CD4-positive, alpha-beta T cell treated with Interferon gamma for 1 hour (primary cell): ENCODE data around the gene ABLIM3.
"Not testable (repeated sequence)": the region's sequence is repeated elsewhere in the genome, so short reads cannot be mapped to it uniquely, and the experiment has no call there.

Experiments used
- DNase-seq: peaks from one replicate; pipeline ENCODE4 v3.0.0-alpha.2; 2020

The ABLIM3 gene

DNA sequence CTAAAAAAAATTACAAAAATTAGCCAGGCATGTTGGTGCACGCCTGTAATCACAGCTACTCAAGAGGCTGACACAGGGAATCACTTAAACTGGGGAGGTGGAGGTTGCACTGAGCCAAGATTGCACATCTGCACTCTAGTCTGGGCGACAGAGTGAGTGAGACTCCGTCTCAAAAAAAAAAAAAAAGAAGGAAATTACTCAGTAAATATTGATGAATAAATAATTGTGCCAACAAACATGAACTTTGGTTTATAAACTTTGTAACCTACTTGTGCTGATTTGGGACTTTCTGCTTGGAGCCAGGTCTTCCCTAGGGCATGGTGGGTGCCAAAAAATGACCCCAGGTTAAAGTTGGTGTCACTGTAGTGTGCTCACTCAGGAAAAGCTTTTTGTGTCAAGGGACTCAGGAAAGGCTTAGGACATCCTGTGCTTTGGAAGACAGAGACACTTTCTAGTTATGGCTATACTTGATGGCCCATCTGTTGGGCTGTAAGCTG, 19.0 kb downstream of the ABLIM3 start:
- DNase-seq: no peak

DNA sequence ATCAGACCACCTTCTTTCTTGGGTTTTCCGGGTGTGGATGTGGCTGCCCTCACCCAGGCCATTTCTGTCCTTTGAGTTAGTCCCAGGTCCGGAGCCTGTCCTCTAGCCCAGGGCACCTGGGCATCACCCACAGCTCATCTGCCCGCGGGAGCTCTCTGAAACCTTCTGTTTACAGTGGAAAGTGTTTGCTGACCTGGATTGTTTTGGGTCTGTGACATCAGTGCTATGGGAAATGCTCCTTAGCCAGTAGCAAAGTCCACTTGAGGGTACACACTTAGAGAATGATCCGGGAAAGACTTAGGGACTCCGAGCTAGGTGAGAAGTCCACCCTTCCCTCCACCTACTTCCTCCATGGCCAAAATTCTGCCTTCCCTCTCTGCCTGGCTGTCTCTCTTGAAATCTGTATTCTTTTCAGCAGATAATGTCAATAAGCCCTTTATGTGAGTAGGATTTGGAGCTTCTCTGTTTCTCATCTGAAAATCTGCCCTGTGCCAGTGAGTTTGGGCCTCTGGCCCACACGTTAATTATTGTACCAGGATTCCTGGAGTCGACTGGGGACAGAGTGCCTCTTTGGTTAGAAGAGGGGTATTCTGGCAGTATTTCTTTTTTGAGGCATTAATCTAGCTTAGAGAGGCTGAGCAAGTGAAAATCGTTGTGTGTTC, 19.9 kb downstream of the ABLIM3 start:
- no peak for DNase-seq

DNA sequence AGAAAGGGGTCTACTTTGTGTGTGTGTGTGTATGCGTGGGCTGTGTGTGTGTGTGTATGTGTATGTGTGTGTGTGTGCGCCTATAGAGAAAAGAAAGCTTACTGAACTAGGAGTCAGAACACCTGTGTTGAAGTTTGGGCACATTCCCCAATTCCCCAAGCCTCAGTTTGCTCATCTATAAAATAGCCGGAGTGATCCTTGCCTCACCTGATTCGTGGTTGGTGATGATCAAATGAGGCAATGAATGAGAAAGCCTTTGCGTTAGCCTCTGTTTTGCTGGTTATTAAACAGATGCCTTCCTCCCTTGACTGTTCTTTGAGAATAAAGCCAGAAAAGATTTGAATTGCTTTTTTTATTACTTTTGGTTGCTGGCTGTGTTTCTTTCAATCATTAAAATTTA, 20.6 kb downstream of the ABLIM3 start:
- DNase-seq: no peak

DNA sequence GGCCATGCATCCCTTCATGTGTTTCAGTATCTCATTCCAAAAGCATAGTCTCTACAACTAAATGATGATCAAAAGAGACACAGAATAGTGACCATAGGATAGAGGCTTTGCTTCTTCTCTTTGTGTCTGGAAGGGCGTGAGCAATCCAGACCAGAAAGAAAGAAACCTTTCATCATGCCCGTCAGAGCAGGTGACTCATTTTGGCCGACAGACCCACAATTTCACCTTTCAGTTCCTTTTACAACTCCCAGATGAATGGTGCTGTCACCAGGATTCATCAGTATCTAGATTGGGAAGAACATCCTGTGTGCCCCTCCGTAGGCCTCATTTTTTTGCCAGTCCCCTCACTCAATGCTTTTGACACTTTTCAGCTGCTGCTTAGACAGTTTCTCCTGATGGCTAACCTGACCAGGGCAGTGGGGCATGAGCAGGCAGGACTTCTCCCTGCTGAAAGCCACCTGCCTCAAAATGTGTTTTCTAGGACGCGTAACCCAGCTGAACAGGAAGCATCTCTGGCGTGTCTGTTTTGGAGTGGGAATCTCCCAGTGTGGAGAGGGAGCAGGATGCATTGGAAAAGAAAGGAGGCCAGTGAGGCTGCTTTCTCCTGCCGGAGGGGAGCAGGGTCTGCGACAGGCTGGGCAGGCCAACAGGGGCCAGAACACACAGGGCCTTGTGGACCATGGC, 21.2 kb downstream of the ABLIM3 start:
- no peak for DNase-seq

DNA sequence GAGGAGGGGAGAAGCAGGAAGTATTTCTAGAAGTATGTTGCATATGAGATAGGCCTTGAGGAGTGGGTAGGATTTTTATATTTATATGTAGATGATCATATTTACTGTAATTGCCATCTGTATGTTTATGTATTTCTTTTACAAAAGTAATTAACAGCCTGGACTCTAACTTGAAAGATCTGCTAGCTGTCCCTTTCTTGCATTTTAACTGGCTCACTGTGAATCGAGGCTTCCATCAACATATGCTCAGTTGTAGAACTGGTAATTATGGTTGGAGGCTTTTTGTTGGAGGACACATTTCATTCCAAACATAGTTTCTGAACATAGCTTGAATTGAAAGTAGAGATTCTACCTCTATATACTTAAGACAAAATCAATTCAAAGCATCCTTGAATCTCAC, 23.4 kb downstream of the ABLIM3 start:
- no peak for DNase-seq

DNA sequence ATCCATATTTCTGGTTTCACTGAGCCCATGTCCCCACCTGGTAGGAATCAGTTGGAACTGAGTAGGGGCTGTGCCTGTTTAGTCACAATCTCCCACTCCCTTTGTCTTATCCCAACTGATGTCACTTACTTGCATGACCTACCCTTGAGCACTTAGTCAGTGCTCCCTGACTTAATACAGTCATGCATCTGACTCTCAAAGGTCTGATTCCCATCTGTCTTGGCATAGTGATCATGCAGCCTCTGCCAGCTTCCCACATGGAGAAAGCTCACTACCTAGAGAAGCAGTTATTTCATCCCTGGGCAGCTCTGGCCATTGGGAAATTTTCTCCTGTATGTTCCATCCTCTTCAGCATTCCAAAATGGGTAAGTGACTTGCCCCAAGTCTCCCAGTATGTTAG, 24.8 kb downstream of the ABLIM3 start:
- no peak for DNase-seq

DNA sequence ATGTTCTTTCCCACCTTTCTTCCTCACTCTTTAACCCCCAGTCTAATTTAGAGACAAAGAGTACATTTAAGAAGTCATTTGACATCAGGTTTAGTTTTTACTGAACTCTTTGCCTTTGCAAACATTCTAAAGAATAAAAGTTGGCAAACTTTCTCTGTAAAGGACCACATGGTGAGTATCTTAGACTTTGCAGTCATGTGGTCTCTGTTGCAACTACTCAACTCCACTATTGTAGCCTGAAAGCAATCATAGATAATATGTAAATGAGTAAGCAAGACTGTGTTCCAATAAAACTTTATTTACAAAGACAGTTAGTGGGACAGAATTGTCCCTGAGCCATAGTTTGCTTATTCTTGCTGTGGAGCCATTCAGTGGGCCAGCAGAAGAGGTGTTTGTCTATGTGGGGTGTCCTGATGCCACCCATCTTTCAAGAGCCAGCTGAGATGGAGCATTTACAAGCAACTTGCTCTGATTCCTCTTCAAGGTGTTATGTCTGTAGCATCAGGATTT, 25.4 kb downstream of the ABLIM3 start:
- DNase-seq: no peak

DNA sequence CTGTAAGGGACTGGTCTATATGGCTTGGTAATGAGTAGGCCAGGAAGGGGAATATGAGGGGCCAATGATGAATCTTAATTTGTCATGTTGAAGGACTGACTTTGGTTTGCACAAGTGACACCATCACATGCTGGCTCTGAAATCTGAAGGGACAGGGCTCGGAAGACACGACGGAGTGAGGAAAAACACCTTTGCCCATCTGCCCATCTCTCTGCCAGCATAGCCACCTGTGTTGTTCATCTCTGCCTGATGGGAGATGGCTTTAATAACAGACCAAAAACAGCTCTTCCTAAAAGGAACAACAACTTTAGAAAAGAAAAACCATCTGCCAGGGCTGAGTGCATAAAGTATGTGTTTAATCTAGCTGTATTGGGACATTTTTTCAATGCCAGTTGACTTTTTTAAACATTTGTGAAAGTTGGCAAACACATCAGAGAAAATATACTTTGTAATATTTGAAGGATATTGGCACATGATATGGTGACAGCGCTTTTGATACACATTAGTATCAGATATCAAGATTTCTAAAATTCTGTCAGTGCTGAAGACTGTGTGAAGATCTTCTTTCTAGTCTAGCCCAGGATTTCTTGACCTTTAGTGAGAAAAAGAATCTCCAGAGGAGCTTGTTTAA, 27.1 kb downstream of the ABLIM3 start:
- DNase-seq: no peak

DNA sequence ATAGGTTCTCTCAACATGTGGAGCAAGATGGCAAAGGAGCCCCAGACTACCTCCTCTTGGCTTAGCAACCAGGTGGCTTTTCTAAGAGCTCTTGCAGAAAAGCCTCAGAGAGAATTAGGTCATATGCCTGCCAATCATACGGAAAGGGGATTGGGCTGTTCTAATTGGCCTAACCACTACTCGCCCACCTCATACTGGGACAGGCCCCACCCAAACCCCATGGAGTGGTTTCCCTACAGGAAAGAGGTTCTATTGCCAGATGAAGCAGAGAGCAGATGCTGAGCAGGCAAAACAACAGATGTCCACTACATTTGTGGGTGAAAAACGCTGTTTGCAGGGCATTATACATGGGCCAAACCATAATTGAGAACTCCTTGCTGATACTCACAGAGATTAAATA, 29.0 kb downstream of the ABLIM3 start:
- DNase-seq: no peak

DNA sequence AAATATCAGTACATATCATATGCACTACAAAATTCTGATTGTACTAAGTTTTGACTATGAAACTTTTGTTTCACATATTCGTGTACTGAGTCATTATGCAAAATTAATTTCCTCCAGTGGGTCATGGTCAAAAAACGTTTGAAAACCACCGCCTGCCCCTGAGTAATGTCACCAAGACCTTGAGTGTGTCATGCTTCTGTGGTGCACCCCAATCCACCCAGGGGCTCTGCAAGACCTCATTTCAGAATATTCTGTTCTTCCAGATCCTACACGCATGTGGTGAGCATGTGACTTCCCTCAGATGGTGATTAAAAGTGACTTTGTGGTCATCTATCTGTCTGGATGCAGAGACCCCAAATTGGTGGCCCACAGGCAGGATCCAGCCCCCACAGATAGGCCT, 31.0 kb downstream of the ABLIM3 start:
- DNase-seq: no peak

DNA sequence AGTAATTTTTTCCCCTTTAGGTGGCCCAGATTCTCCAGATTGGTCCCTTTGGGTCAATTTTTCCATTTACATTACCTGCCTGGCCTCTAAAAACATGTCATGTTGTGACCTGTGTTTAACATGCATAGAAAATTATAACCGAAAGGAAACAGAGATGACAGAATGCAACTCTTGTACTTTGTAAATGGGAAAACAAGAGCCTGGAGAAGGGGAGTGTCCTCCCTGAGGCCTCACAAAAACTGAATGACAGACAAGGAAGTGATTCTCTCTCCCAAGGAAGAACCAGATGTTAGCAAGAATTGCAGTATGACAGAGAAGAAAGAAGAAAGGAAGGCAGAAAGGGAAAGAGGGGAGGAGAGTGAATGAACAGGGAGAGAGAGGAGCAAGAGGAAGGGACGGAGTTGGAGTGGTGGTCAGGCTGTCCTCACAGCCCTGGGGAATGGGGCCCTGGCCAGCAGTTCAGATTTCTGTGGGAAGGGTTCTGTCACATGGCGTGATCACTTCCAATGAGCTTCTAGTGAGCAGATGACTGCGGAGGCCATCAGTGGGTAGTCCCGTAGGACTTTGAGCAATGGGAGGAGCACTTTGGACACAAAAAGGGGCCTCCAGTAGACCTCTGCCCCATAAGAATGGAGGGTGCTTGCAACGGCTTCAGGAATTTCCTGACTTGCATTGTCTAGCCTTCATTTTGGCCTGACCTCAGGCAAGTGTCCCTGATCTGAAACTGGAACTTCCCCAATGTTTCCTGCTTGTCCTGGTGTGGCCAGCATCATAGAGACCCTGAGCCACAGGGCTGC, 31.6 kb downstream of the ABLIM3 start:
- no peak for DNase-seq

DNA sequence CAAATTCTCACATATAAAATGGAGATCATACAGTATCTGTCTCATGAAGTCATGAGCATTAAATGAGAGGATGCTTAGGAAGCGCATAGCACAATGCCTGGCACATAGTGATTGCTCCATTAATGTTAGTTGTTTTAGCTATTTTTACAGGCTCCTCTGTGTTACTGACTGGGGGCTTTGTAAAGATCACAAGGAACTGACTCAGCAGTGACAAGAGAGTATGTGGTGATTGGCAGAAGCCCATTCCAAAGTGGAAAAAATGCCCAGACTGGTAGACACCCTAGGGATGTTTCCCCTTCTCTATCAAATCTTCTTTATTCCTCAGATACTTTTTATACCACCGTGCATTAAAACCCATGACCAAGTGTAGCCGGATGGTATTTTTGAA, 33.5 kb downstream of the ABLIM3 start:
- no peak for DNase-seq

DNA sequence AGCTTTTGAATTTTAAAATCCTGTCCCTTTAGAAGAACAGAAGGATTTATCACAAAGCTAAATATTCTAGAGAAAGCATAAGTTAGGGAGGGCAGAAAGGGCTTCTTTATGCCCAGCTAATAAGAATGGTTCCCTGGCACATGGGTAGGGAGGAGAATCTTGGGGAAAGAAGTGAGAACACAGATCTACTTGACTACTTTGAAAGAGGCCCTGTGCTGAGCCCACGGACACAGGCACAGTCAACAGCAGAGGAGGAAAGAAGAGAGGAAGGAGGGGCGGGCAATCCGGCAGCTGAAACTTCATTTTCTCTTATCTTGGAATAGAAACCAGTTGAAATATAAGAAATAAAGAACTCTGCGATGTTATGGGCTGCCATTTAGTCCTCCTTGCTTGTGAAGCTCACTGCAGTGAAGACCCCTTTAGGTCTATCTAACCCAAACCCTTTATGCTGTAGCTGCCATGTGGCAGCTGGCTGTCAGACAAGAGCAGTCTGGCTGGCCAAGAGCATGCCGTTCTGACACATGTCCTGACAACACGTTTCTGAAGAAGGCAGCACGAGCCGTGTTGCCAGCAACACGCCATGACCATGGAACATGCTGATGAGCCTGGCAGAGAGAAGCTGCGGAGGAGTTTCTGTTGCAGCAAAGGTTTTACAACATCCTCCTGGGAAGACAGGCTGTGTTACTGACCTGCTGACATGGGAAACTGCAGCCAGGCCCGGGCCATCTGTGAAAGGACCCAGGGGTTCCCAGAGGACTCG, 34.2 kb downstream of the ABLIM3 start:
- no peak for DNase-seq

DNA sequence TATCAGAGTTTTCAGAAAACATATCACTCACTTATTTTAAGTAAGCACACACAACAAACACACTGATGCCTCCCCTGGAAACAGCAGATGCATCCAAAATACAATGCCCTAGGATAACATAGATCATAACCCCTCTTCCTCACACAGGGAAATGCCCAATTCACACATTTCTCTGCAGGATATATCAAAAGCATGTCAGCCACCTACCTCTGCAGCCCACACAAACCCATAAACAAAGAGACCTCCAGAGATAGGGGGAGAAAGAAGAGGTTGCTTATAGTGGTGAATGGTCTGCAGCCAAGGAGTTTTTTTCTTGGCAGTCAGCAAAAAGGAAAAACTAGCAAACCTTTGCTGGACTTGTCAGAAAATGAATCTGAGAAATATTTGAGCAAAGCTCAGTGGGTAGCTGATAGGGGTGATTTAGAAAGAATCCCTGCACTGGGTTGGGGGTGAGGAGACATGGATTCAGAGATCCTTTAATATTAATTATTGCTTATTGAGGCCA, 36.1 kb downstream of the ABLIM3 start:
- no peak for DNase-seq

DNA sequence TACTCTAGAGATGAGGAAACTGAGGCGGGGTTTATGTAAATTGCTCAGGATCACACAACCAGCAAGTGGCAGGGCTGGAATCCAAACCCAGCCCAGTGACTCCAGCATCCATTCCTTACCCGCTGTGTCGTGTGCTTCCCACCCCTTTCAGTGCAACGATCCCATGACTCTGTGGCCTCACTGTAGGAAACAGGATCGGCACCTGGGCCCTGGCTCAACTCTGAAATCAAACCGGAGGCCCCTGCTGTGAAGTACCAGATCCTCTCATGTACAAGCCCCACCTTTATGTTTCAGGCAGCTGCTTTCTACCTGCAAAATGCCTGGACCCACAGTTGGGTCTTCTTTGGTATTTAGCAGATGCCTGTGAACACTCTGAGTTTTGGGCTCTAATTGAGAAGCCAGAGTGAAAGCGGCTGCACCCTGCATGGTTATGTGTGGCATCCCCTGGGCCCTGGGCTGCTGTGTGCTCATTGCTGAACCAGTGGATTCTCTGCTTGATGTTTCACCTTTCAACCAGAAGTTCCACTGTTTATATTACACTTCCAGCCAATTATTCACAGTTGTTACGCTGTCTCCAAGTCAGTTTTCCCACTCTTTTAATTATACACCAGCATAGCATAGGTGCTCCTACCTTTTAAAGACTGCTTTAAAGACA, 36.7 kb downstream of the ABLIM3 start:
- no peak for DNase-seq

DNA sequence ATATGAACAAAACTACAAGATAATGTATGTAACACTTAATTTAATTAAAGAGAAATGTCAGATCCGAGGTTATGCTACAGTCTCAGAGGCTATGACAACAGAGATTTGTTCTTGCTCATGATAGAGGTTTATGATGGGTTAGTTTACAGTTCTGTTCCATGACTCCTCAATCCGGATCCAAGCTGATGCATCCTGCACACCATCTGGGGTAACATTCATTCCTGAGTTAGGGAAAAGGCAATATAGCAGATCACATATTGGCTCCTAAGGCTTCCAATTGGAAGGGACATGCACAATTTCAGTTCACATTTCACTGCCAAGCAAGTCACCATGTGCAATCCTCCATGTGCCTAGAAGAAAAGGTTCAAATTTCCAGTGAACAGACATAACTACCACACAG, 40.4 kb downstream of the ABLIM3 start:
- no peak for DNase-seq

DNA sequence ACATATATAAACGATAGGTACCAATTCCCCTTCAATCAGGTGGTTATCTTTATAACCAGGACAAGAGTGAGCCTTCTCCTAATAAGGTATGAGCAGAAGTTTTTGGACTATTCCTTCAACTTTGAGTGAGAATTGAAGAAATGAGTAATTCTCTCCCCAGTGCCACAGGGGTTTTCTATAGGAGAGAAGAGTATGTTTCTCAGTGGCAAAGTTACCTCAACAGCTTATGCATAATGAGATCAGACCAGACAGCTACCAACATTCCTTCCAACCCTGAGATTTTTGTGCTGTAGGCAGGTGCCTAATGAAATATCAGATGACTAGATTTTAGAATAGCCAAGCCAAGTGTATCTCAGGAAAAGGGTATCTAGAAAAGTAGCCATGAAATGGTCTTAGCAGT, 40.9 kb downstream of the ABLIM3 start:
- no peak for DNase-seq

DNA sequence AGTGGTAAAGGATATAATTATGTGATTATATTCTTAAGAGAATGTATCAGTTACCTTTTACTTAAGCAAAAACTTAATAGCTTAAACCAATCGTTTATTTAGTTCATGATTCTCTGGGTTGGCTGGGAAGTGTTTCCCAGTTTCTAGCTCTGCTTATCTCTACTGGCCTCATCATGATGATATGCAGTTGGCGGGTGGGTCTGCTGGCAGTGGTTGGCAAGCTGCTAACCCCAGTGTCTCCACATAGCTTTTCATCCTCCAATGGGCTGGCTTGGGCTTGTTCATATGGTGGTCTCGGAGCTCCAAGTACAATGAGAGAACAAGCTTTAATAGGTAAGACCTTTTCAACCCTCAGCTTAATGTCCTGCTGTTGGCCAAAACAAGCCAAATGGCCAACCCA, 43.8 kb downstream of the ABLIM3 start:
- no peak for DNase-seq

DNA sequence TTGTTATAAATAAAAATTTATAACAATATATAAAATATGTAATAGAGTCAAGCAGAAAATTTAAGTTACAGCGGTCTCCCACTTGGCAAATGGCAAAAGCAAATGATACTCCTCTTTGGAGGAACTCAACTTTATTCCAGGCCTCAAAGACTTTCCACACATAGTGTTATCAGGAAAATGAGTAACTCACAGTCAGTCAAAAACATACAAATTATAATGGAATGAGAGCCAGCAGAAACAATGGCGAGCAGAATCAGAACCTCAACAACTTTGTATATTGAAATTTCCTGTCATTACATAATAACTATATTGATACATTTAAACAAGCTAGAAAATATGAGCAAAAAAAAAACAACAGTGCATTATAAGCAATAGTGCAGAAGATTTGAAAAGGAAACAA, 45.2 kb downstream of the ABLIM3 start:
- DNase-seq: no peak

DNA sequence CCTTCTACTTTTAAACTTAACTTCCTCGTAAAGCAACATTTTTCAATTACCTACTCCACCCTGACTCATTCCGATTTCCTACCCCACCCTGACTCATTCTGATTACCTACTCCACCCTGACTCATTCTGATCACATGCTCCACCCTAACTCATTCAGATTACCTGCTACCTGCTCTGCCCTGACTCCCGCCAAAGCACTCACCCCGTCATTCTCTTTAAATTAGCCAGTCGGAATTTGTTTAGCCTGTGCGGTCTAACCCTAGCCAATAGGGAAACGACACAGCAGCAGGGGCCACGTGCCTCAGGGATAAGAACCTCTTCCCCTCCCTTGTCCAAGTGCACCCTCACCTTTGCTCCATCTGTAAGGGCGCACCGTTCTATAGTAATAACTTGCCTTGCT, 46.3 kb downstream of the ABLIM3 start:
- DNase-seq: not testable (repeated sequence)

DNA sequence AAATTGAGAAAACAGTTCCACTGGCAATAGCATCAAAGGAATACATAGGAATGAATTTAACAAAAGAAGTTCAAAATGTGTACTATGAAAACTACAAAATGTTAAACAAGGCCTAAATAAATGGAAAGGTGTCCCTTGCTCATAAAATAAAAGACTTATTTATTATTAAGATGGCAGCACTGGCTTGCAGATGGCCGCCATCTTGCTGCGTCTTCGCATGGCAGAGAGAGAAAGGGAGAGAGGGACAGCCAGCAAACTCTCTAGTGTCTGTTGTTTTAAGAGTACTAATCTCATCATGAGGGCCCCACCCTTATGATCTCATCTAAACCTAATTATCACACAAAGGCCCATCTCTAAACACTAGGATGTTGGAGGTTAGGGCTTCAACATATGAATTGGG, 47.1 kb downstream of the ABLIM3 start:
- DNase-seq: no peak
